SHP77 (cell line): ENCODE measurements around the gene THRB.

ENCODE experiments used
- DNase-seq, 2 experiments: peaks; one replicate each; lab custom pipeline; 2025; lab: John Stamatoyannopoulos, UW

The THRB gene

GRCh38 chr3:24494618-24495325, at the start of gene THRB:
Gene THRB, minus strand, starts transcription at chr3:24494850.
- DNase-seq = no peak

- no peak for DNase-seq
These were observed 47.3 kb upstream of the THRB start for GRCh38 chr3:24541935-24542334.

DNA sequence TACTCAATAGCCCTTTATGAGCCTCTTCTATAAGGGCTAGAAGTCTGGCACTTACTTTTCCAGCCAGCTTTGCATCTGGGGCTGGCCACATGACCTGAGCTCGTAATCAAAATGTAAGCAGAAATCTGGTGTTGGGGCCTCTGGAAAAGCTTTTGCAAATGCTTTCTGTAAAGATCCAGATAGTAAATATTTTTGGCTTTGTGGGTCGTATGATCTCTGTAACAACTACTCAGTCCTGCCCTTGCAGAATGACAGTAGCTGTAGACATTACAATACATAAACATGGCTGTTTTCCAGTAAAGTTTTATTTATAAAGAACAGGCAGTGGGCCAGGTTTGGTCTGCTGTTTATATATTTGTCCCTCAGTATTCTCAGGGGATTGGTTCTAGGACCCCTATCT, 46.2 kb upstream of the THRB start:
- no peak for DNase-seq

- DNase-seq = no peak
These were observed 45.0 kb upstream of the THRB start for GRCh38 chr3:24539699-24540098.

- no peak for DNase-seq
These were observed 44.2 kb upstream of the THRB start for GRCh38 chr3:24538891-24539290.

GRCh38 chr3:24533561-24534193, 39.0 kb upstream of the THRB start:
- DNase-seq = no peak

GRCh38 chr3:24530471-24530870, 35.8 kb upstream of the THRB start:
- DNase-seq = no peak

DNA sequence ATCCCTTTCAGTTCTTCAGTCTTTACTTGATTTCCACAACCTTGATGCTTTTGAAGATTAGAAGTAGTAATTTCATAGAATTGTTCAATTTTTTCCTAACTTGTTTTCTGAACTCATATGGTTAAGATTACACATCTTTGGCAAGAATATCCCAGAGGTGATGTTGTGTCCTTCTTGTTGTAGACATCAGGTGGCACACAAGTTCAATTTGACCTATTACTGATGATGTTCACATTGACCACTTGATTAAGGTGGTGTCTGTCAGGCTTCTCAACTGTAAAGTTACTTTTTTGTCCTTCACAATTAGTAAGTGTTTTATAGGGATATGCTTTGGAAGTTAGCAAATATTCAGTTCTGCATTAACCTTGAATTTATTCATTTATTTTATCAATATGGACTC, 34.6 kb upstream of the THRB start:
- DNase-seq = no peak

- no peak for DNase-seq
These were observed 32.1 kb upstream of the THRB start for GRCh38 chr3:24526640-24527212.

GRCh38 chr3:24525557-24525956, 30.9 kb upstream of the THRB start:
- no peak for DNase-seq

DNA sequence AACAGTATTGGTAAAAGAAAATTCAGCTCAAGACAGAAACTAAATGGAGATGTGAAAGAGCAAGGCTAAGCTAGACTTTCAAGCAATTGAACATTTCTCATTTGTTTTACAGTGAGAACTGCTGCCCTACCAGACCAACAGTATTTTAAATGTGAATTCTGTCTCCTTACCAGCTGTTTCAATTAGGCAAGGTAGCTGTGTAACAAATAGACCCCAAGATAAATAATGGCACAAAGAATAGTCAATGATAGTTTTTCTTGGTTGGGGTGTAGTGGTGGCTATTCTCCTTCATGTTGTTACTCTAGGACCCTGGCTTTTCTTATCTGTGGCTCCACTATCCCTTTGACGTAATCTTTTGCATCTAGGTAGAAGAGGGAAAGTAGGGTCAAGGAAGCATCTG, 30.4 kb upstream of the THRB start:
- no peak for DNase-seq

DNA sequence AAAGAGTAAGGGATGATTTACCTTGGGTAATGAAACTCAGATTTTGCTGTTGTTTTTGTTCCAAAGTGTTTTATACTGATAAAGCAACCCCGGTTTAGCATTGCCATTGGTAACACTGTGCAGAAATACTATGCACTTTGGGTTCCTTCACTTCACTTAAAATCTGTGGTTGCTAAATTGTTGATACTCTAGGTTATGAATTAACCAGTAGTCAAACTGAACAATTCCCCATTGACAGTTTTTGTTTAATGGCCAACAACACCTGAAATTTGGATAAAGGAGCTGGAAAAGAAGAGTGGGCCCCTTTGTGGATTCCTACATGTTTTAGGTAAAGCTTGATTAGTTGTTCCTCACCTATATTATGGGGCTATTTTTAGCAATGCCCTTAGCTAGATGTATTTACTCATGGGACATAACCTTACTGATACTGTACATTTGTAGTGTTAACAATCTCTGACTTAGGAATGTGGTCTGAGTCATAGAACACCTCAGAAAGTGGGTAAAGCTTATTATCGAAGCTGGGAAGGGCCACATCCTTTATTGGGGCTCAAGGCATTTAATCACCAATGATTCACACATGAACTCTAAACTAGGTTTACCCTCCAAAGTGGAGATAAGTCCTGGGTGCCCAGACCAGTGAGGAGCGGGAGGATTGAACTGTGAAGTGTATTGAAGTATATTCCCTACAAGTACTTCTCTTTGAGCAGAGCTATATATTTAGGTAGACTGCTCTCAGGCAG, 29.5 kb upstream of the THRB start:
- DNase-seq = no peak

DNA sequence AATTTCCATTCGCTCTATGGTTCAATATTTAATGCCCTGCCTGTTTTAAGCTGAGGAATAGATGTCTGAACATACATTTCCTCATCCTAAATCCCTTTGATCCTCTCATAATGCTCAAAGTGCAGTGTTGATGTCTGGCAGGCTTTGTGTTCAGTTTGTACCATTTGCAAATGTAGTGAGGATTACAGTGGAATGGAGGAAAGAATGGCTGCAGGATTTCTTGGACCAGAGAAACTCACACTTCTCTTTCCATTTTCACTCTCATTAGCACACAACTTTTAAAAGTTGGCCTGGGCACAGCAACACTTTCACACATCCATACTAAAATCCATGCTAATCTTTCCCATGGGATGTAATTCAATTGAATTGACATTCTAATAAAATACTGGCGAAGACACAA, 28.6 kb upstream of the THRB start:
- DNase-seq = no peak

GRCh38 chr3:24522146-24522579, 27.5 kb upstream of the THRB start:
- DNase-seq = no peak

GRCh38 chr3:24521420-24522145, 26.9 kb upstream of the THRB start:
- no peak for DNase-seq

DNA sequence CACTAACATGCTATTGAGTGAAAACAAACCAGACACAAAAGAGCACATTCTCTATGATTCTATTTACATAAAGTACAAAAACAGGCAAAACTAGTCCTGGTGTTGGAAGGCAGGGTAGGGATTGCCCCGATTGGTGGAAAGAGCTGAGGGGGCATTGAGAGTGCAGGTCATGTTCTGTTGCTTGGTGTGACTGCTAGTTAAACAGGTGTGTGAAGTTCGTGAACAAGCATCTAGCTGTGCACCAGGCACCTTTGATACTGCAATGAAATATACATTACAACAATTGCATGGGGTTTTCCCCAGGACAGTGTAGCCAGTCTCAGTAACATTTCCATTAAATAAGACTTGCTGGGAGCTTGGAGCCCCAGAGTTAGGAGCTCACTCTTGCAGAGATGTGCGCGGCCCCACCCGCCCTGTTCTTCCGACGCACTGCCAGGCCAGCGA, 26.3 kb upstream of the THRB start:
- no peak for DNase-seq

GRCh38 chr3:24520101-24520495, 25.4 kb upstream of the THRB start:
- DNase-seq = no peak

- DNase-seq = no peak
These were observed 24.9 kb upstream of the THRB start for GRCh38 chr3:24519368-24520100.

DNA sequence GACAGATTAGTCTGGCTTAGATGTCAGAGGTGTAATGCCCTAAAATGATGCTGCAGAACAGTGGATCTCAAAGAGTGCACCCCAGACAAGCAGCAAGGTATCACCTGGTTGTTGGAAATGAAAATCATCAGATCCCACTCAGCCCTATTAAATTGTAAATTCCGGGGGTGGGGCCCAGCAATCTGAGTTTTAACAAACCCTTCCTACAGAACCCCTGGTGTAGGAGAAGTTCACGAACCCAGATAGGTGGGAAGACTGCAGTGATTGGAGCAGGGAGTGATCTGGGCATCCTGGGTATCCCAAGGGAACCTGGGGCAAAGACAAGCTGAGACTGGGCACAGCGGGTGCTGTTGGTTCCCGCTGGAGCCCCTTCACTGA, 24.3 kb upstream of the THRB start:
- DNase-seq = no peak

- DNase-seq = no peak
These were observed 19.5 kb upstream of the THRB start for GRCh38 chr3:24514119-24514518.

DNA sequence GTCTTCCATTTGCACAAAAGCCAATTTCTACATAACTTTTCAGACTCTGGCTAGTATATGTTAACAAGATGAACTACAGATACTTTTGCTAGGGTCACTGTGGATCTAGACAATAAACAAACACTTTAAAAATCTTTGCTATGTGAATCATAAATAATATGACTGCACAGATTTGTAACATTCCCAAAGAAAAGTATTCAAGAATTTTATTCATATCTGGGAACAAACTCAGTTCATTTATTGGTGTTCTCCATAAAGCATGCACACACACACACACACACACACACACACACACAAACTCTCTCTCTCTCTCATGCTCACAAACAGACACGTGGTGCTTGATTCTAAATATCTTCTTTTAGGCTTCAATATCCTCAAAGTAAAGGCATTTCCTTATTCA, 18.8 kb upstream of the THRB start:
- DNase-seq = no peak
